Activated CD8-positive, alpha-beta memory T cell treated with anti-CD3 and anti-CD28 coated beads, Interleukin-2, amount 50 U/mL, for 1 hour (primary cell): Measurements from ENCODE around the gene OR5AU1.

ENCODE experiments used
- DNase-seq: peaks from one replicate; pipeline ENCODE4 v3.0.0-alpha.2; 2020; ENCODE audit errors: extremely low read depth

Gene OR5AU1

GRCh38 chr14:21155963-21156362, at the start of gene OR5AU1:
OR5AU1 (minus strand) TSS chr14:21156063; CDS start chr14:21155872, 191 bp downstream.
- DNase-seq, result no peak

GRCh38 chr14:21205026-21205677, 49.3 kb upstream of the OR5AU1 start:
- no peak for DNase-seq

GRCh38 chr14:21204167-21205025, 48.5 kb upstream of the OR5AU1 start:
- DNase-seq, result no peak

- DNase-seq, result no peak
Observed at GRCh38 chr14:21203470-21204166, 47.8 kb upstream of the OR5AU1 start.

- no peak for DNase-seq
Observed at GRCh38 chr14:21202463-21203358, 46.8 kb upstream of the OR5AU1 start.

- DNase-seq, result no peak
Observed at GRCh38 chr14:21201732-21202462, 46.0 kb upstream of the OR5AU1 start.

- no peak for DNase-seq
Observed at GRCh38 chr14:21200752-21201461, 45.0 kb upstream of the OR5AU1 start.

GRCh38 chr14:21199611-21200560, 44.0 kb upstream of the OR5AU1 start:
- no peak for DNase-seq

GRCh38 chr14:21197418-21198205, 41.7 kb upstream of the OR5AU1 start:
- no peak for DNase-seq

- no peak for DNase-seq
Observed at GRCh38 chr14:21194597-21194996, 38.7 kb upstream of the OR5AU1 start.

GRCh38 chr14:21192875-21193535, 37.1 kb upstream of the OR5AU1 start:
- DNase-seq, result no peak

GRCh38 chr14:21192447-21192822, 36.6 kb upstream of the OR5AU1 start:
- DNase-seq, result no peak

- no peak for DNase-seq
Observed at GRCh38 chr14:21191809-21192446, 36.1 kb upstream of the OR5AU1 start.

GRCh38 chr14:21191261-21191808, 35.5 kb upstream of the OR5AU1 start:
- DNase-seq, result no peak

GRCh38 chr14:21185491-21185890, 29.6 kb upstream of the OR5AU1 start:
- no peak for DNase-seq

GRCh38 chr14:21184254-21184653, 28.4 kb upstream of the OR5AU1 start:
- no peak for DNase-seq

GRCh38 chr14:21182166-21182565, 26.3 kb upstream of the OR5AU1 start:
- no peak for DNase-seq
